Epithelial cell of proximal tubule (primary cell): ENCODE data around the gene CDC42BPA. TPM values are rescaled to one million over a fixed set of nuclear protein-coding genes. Genes with fewer than 3 reads are reported as not detected.

Experiments used
- DNase-seq: peaks from one replicate; pipeline ENCODE4 v3.0.0-alpha.2; 2011; ENCODE audit warnings: low read depth
- H3K4me3 ChIP-seq: 2 replicates; pipeline ENCODE4 v1.5.1; 2011; ENCODE audit warnings: low read depth, mild to moderate bottlenecking, low read length
- total RNA-seq: library from RNA; depleted of rRNA; stranded (reverse); fragments of >200 nt; gene quantifications from 2 replicates; pipeline ENCODE4 v1.2.3, GENCODE V29; 2015
- TF ChIP-seq, protein P1 (sequence below): conservative IDR thresholded peaks from 2 replicates; pipeline ENCODE4 v1.5.1; 2012; ENCODE audit warnings: low read depth, mild to moderate bottlenecking, low read length

CDC42BPA gene
- total RNA-seq, 1 donor from 2014 or later: 15.6 TPM

DNA sequence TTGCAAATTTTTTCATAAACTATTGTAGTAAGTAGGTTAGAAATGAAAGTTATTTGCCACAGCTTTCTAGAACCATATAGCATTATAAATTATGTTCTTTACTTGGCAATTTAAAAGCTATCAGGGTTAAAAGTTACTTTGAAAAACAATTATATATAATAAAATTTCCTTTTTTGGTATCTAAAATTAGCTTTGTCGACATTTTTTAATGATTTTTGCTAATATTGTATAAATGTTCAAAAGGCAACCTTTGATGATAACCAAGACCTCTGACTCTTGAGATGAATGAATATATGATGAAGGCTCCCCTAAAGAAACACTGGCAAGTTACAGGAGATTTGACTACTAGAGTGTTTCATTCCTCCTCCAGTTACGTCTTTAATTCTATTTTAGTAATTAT, 121.2 kb downstream of the CDC42BPA start:
- H3K4me3 ChIP-seq: no peak overlapping the region
- TF ChIP-seq, protein P1, sequence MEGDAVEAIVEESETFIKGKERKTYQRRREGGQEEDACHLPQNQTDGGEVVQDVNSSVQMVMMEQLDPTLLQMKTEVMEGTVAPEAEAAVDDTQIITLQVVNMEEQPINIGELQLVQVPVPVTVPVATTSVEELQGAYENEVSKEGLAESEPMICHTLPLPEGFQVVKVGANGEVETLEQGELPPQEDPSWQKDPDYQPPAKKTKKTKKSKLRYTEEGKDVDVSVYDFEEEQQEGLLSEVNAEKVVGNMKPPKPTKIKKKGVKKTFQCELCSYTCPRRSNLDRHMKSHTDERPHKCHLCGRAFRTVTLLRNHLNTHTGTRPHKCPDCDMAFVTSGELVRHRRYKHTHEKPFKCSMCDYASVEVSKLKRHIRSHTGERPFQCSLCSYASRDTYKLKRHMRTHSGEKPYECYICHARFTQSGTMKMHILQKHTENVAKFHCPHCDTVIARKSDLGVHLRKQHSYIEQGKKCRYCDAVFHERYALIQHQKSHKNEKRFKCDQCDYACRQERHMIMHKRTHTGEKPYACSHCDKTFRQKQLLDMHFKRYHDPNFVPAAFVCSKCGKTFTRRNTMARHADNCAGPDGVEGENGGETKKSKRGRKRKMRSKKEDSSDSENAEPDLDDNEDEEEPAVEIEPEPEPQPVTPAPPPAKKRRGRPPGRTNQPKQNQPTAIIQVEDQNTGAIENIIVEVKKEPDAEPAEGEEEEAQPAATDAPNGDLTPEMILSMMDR: no peak
- no peak for DNase-seq

DNA sequence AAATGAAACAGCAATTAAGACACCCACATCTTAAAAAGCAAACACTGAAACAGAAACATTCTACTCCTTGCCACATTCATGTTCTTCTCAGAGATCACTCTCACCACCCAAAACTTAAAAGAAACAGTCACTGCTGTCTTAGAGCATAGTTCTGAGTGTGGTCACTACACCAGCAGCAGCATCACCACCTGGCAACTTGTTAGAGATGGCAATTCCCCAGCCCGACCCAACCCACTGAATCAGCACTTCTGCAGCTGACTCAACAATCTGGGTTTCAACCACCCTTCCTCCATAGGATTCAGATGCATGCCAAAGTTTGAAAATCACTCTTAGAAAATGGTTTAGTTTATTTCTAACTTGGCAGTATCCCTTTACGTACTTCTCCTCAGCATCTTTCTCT, 126.1 kb downstream of the CDC42BPA start:
- TF ChIP-seq, protein P1: no peak
- peak; percentile 67 for DNase-seq

DNA sequence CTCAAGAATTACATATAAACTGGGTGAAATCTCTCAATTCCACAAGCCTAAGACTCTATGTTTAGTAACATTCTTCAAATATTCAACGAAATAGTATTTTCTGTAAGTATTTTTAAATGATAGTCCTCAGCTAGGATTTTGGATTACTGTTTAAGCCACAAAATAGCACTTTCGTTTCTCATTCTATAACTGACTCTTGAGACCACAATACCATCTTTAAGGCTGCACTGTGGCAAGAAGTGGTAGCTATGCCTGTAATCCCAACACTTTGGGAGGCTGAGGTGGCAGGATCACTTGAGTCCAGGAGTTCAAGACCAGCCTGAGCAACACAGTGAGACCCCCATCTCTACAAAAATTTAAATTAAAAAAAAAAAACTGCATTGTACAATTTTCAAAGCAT, 126.7 kb downstream of the CDC42BPA start:
- DNase-seq: no peak
- TF ChIP-seq, protein P1: no peak
- no peak overlapping the region for H3K4me3 ChIP-seq

More for the DNA sequence above, 126.1 kb downstream of the CDC42BPA start:
- no peak overlapping the region for H3K4me3 ChIP-seq

DNA sequence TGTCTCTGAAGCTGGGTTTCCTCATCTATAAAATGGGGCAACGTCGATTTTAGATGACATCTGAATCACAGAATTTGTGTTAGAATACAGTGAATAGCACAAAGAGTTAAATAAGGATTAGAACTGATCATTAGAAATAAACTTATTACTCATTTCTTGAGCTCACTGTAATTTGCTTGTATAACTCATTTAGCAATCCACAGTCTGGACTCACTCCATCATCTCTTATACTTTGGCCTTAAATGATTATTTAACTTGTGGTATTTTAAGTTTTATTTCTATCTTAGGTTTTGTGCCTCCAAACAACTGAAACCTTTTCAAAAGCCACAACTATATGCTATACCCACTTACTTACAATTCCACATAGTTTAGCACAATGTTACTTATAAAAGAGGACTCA, 128.0 kb downstream of the CDC42BPA start:
- no peak overlapping the region for H3K4me3 ChIP-seq
- no peak for DNase-seq
- TF ChIP-seq, protein P1: no peak

DNA sequence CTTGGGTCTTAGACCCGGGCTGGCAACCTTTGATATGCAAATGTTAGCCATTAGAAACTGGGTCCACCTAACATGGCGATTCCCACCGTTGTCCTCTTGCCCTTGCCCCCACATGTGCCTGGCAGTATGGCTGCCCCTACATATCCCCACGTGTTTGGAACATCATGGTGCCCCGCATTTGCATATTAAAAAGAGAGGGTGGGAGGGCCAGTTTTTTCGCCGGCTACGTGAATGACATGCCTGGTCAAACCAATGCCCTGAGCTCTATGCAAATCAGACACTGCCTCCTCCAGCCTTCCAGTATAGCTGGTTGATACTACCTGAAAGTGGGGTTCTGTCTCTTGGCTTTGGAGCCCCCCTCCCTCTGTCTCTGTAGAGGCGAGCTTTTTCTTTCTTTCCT, 133.0 kb downstream of the CDC42BPA start:
- DNase-seq: no peak
- no peak overlapping the region for H3K4me3 ChIP-seq
- TF ChIP-seq, protein P1: no peak

DNA sequence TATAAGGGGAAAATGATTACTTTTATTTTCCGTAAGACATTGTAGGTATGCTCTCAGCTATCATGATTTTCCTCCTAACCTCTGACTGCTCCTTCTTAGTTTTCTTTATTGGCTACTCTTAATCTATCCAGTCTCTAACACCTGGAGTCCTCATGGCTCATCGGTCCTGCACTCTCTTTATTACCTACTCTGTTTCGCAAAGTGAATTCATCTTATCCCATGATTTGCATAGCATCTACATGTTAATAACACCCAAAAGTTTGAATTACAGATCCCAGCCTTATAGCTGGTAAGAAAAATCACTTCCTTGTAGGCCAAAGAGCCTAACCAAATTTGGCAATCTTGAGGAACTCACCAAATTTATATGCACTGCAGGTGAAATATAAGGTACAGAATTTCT, 136.3 kb downstream of the CDC42BPA start:
- TF ChIP-seq, protein P1: no peak
- H3K4me3 ChIP-seq: no peak overlapping the region
- no peak for DNase-seq

DNA sequence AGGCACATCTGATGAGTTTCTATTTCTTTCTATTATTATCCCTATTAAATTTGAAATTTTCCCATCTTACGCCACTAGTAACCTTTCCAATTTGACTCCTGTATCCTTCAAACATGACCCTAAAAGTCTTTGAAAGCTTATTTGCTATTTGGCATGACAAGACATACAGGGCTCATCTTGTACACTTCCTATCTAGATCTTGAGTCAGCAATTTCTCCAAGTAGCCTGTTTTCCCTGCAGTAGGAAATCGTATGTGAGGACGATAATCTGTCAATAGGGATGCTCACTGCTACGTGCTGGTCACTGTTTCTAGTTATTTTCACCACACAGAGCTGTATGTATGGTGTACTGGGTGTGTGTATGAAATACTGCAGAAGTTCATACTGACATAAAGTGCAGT, 142.7 kb downstream of the CDC42BPA start:
- no peak for DNase-seq
- TF ChIP-seq, protein P1: no peak

More for the DNA sequence above, 142.7 kb downstream of the CDC42BPA start:
- no peak overlapping the region for H3K4me3 ChIP-seq
